ENCODE results near the gene ANKRD13B.
"Not testable (repeated sequence)": the region's sequence is repeated elsewhere in the genome, so short reads cannot be mapped to it uniquely, and the experiment has no call there.

ANKRD13B gene

DNA sequence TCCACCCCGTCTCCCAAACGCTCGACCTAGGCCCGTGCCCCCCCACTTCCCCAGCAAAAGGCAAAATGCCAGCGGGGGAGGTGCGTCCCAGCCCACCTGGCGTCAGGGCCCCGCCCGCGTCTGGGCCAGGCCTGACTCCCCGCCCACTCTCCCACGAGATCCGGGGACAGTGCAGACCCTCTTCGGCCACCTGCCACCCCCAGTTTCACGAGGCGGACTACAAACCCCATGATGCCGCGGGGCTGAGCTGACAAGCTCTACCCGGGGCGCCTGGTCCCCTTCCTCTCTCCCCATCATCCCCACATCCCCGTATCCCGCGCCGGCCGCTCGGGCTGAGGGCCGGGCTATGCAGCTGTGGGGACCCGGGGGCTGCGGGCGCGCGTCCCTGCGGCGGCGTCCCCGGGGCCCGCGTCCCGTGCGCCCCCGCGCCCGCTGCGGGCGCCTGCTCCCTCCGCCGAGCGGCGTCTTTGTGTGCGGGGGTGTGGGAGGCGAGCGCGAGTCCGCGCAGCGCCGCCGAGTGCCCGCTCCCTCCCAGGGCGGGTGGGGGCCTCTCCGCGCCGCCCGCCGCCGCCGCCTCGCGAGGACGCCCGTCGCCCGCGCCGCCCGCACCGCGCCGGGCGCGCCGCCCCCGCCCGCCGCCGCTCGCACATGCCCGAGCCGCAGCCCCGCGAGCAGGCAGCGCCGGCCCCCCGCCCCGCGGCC lies at the start of gene ANKRD13B:
TSS of gene ANKRD13B (plus strand) at position 283 of the 702 bp plus-strand sequence. CDS start 490 bp downstream, outside the sequence.
- DNase-seq (ENCODE audit: low read depth) = no peak

DNA sequence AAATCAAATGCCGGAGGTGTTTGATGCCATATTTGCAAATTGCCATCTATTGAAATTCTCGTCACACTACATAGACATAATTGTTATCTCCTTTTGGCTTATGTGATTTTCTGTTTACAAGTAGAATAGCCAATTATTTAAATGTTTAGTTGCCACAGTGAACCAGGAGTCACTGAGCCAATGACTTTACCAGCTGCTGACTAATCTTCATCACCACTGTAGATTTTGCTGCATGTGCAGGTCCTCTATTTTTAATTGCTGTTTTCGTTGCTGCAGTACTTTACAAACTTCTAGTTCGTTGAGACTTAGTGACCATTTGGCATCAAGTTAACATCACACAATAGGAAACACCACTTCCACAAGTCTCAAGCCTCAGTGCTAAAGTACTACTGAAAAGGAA lies 48.9 kb upstream of the ANKRD13B start:
- no peak for DNase-seq (ENCODE audit: low read depth)

DNA sequence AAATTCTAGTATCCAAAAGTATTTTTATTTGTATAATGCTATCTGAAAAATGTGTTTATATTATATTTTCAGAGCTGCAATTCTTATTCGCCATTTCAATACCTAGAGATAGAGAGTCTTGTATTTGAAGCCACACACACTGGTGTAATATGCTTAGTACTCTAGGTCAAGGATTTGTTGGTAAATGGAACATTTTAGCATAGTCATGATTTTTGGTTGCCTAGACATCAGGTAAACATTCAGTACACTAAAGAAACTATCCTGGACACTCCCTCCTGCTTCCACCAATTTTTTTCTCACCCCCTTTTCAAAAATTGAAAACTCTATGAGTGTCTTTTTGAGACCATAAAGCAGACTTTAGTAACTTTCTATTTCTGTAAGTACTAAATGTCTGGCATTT lies 46.8 kb upstream of the ANKRD13B start:
- no peak for DNase-seq (ENCODE audit: low read depth)

GRCh38 chr17:29546830-29547229 lies 46.1 kb upstream of the ANKRD13B start:
- DNase-seq (ENCODE audit: low read depth) = no peak

DNA sequence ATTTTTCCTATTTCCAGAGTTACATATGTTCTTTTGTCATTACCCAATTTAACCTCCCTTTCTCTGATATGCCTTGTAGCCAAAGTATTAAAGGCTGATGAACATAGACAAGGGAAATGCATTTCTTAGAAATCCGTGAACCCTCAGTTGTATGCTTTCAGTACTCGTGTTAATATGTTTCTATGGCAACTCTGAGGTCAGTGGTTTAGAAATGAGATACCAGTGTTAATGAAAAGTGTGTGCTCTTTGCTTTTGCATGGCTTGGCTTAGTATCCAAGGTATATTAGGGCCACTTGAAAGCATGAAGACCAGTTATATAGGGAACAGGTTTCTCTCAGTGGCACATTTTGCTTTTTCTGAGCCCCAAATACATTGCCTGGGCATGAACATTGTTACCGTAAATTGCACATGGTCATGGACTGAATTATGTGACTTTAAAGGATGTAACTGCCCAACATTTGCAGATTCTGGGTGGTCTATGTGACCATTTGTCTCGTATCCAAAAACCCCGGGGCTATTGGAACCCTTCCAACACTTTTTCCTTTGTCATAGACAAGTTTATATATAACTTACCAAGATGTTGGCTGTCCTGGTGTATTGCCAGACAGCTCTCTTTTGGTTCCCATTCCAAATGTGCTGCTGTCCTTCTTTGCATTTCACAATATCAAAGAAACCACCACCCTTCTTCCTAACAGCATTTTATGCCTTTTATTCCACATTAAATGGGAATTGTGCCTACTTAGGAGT lies 43.6 kb upstream of the ANKRD13B start:
- no peak for DNase-seq (ENCODE audit: low read depth)

- no peak for DNase-seq (ENCODE audit: low read depth)
Measured at GRCh38 chr17:29555840-29556239, 37.1 kb upstream of the ANKRD13B start.

DNA sequence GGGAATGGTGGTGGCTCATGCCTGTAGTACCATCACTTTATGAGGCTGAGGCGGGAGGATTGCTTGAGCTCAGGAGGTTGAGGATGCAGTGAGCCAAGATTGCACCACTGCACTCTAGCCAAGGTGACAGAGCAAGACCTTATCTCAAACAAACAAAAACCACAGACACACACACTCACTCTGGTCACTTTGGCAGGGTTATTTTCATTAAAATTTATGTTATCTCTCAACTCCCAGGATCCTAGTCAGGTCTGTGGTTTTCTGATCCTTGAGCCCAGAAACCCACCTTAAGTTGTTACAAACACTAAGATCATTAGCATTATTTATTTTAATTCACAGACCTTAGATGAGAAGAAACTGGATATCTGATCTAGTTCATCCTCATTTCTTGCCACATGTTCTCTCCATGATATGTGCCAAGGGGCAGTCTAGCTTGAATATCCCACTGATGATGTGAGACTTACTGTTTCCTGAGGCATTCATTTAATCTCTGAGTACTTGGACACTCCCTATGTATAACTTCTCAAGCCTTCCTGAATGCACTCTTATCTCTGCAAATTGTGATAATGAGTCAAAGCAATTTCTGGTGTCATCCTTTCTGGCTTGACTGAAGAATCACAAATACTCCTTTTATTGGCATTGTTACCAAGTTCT lies 35.7 kb upstream of the ANKRD13B start:
- DNase-seq (ENCODE audit: low read depth) = no peak

- DNase-seq (ENCODE audit: low read depth) = no peak
Measured at GRCh38 chr17:29557739-29558116, 35.2 kb upstream of the ANKRD13B start.

DNA sequence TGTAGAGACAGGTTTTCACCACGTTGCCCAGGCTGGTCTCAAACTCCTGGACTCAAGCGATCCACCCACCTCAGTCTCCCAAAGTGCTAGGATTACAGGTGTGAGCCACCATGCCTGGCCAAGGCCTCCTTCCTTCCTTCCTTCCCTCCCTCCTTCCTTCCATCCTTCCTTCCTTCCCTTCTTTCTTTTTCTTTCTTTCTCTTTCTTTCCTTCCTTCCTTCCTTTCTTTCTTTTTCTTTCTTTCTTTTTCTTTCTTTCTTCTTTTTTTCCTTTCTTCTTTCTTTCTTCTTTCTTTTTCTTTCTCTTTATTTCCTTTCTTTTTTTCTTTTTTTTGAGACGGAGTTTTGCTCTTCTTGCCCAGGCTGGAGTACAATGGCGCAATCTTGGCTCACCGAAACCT lies 34.8 kb upstream of the ANKRD13B start:
- DNase-seq (ENCODE audit: low read depth) = not testable (repeated sequence)

- DNase-seq (ENCODE audit: low read depth) = no peak
Measured at GRCh38 chr17:29559640-29560039, 33.3 kb upstream of the ANKRD13B start.

DNA sequence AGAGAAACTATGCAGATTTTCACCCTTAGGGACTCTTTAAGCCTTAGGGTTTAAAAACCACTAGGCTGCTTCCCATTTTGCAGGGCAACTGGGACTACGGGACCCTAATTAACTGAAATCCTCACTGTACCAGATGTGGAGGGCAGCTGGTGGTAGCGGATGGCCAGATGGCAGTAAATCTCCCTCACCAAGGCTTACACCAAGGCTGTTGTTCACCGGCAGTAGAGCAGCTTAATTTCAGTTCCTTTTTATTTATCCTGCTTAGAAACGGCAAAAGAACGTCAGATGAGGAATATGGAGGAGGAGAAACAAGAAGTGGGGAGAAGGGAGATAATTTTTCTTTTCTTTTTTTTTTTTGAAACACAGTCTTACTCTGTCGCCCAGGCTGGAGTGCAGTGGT lies 32.6 kb upstream of the ANKRD13B start:
- no peak for DNase-seq (ENCODE audit: low read depth)

DNA sequence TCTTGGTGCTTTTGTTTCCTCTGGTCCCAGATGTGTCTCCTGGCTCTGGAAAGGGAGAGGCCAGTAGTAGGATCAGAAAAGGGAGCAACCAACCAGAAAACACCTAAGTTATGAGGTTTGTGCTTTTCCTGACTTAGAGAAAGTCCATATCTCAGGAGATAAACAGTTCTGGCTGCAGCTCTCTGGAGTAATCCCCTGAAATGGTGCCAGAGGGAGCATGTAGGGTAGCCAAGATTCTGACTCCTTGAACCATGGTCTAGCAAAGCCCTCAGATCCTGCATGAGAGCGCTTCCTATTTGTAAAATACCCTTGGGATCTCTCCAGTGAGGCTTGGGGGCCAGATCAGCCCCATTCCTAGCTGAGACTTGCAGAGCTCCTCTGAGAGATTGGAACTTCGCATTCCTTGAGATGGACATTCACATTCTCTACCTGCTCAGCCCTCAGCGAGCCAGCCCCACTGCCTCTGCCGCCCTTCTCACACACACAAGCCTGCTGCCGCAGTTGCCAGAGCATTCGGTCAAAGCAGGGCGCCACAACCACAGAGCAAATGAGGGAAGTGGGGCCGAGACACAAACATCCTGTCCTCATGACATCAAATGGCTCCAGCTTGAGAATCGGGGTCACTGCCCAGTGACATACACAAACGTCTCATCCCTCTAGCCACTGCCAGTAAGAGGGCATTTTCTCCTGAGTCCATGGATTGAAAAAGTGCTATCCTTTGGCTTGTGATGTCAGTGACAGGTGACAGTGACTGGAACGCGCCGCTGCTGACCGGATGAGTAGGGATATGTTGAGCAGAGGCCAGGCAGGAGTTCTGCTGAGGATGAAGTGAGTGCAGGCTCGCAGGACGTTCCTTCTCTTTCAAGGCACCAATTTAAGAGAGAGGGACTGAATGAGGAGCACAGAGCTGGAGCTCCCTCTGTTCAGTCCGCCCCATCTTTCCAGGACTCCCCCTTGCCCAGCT lies 31.1 kb upstream of the ANKRD13B start:
- no peak for DNase-seq (ENCODE audit: low read depth)

- no peak for DNase-seq (ENCODE audit: low read depth)
Measured at GRCh38 chr17:29562615-29563014, 30.3 kb upstream of the ANKRD13B start.

GRCh38 chr17:29563816-29564215 lies 29.1 kb upstream of the ANKRD13B start:
- no peak for DNase-seq (ENCODE audit: low read depth)

DNA sequence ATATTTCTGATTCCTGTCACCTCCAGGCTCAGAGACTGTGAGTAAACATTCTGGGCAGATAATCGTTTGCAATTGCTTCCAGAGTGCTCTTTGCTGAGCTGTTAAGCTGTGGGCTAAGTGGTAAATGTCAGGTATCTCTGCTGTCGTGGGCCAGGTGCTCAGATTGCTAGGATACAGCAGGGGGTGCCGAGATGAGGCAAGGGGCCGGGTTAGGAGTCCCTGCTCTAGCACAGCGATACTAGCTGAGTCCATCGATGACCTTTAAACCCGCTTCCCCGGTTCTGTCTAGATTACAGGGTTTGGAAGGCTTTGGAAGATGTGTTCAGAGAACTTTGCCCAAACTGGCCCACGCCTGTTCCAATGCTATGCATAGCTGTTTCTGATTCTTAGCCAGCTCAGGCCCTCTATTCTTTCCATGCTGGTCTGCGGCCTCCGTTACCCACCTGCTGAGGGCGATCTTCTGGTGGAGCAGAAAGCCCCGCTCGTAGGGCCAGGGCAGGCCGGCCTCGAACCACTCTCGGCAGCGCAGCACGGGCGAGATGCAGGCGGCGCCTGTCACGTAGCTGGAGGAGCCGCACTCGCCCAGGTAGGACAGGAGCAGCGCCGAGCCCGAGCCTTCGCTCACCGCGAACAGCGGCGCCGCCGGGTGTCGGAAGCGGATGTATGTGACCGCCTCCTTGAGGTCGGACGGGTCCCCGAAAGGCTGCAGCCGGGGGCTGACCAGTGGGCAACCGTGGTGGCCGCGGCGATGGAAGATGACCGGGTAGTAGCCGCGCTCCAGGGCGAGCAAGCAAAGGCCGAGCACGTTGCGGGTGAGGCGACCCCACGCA lies 27.1 kb upstream of the ANKRD13B start:
- DNase-seq (ENCODE audit: low read depth) = peak; percentile 29

- peak; percentile 48 for DNase-seq (ENCODE audit: low read depth)
Measured at GRCh38 chr17:29566473-29567303, 26.2 kb upstream of the ANKRD13B start, which contains the start of gene ABHD15. Gene ABHD15, minus strand, starts transcription at chr17:29567037. Its CDS starts 71 bp downstream, at chr17:29566966.

DNA sequence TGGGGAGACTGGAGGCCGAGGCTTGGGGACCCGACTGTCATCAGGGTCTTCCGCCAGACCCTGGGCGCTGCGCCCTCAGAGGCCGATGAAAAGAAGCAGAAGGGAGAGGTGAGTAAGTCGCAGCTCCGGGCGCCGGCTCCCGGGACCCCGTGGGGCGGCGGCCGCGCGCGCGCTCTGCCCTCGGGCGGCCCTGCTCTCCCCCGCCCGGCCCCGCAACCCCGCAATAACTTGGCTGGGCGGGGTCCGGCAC lies 25.7 kb upstream of the ANKRD13B start:
- no peak for DNase-seq (ENCODE audit: low read depth)

DNA sequence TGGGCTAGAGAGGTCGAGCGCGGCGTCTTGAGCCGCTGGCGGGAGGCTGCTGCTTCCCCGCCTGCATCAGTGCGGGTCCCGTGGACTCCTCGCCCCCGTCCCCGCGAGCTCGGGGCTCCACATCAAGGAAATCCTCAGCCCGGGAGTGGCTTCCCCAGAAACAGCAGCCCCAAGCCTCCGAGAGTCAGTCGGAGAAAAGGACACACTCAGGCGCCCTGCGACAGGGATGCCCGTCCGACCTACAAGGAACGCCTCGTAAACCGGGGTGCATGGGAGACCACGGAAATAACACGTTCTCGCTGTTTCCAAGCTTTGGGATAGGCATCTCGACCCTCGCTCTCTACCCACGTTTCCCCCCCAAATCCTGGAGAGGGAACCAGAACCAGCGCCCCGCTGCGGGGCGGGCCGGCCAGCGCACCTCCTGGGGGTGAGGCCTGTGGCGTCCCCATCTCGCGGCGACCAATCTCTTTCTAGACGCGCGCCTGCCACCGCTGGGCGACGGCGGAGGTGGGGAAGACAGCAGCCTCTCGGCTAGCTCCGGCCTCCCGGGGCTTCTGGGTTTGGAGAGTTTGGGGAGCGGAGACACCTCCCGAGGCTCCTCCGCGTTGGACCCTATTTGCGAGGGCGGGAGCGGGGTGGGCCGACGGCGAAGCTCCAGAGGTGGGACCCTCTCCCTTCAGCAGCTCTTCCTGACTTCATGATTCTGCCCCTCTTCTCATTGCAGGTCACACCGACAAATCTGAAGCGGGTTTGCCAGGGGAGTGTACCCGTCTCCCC lies 25.2 kb upstream of the ANKRD13B start:
- DNase-seq (ENCODE audit: low read depth) = peak; percentile 68

Data from activated T-helper 9 cell treated with anti-CD3 and anti-CD28 coated beads, Interleukin-2, amount 50 U/mL, for 16 hours (primary cell).